Glutamatergic neuron (in vitro differentiated cells): ENCODE results near the gene TTC34. TPM values are rescaled to one million over a fixed set of nuclear protein-coding genes. Genes with fewer than 3 reads are reported as not detected.
"Not testable (repeated sequence)": the region's sequence is repeated elsewhere in the genome, so short reads cannot be mapped to it uniquely, and the experiment has no call there.

Experiments used
- DNase-seq: peaks from one replicate; pipeline ENCODE4 v3.0.0; 2022
- H3K27ac Mint-ChIP-seq: one replicate; pipeline ENCODE4 v1.8.0; 2020; ENCODE audit warnings: mild to moderate bottlenecking, mixed read lengths, inconsistent platforms; ENCODE audit not compliant: unreplicated experiment
- H3K27me3 Mint-ChIP-seq: one replicate; pipeline ENCODE4 v1.8.0; 2020; ENCODE audit warnings: mild to moderate bottlenecking, moderate library complexity, mixed read lengths, inconsistent platforms; ENCODE audit not compliant: unreplicated experiment
- H3K36me3 Mint-ChIP-seq: one replicate; pipeline ENCODE4 v1.8.0; 2020; ENCODE audit warnings: mild to moderate bottlenecking, mixed read lengths, inconsistent platforms; ENCODE audit not compliant: unreplicated experiment
- H3K4me1 Mint-ChIP-seq: one replicate; pipeline ENCODE4 v1.8.0; 2020; ENCODE audit warnings: mild to moderate bottlenecking, low read depth, mixed read lengths, inconsistent platforms; ENCODE audit not compliant: unreplicated experiment
- H3K4me3 Mint-ChIP-seq: one replicate; pipeline ENCODE4 v1.8.0; 2020; ENCODE audit warnings: mild to moderate bottlenecking, mixed read lengths, inconsistent platforms; ENCODE audit not compliant: unreplicated experiment
- H3K9me3 Mint-ChIP-seq: one replicate; pipeline ENCODE4 v1.8.0; 2020; ENCODE audit warnings: mild to moderate bottlenecking, moderate library complexity, mixed read lengths, inconsistent platforms; ENCODE audit not compliant: unreplicated experiment
- total RNA-seq: library from RNA; stranded (reverse); fragmentation: NEBNext Ultra II Directional; extraction: Animal tissue kit (Norgen Biotek cat#: 25700); gene quantifications from one replicate; pipeline ENCODE4 v1.2.1, GENCODE V29; 2021; ENCODE audit not compliant: unreplicated experiment

Gene TTC34
- total RNA-seq, 1 donor from 2014 or later: 0.74 TPM

DNA sequence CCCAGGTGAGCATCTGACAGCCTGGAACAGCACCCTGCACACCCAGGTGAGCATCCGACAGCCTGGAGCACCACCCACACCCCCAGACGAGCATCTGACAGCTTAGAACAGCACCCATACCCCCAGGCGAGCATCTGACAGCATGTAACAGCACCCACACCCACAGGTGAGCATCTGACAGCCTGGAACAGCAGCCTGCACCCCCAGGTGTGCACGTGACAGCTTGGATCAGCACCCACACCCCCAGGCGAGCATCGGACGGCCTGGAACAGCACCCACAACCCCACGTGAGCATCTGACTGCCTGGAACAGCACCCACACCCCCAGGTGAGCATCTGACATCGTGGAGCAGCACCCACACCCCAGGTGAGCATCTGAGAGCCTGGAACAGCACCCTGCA, 116.6 kb downstream of the TTC34 start:
- H3K4me3 Mint-ChIP-seq, H3K27ac Mint-ChIP-seq, H3K4me1 Mint-ChIP-seq, H3K36me3 Mint-ChIP-seq, DNase-seq: not testable (repeated sequence)
- Mint-ChIP-seq H3K9me3 (peaks cover 16% of the 10 kb centered on the region), H3K27me3 (peaks cover 14% of the 10 kb centered on the region)

DNA sequence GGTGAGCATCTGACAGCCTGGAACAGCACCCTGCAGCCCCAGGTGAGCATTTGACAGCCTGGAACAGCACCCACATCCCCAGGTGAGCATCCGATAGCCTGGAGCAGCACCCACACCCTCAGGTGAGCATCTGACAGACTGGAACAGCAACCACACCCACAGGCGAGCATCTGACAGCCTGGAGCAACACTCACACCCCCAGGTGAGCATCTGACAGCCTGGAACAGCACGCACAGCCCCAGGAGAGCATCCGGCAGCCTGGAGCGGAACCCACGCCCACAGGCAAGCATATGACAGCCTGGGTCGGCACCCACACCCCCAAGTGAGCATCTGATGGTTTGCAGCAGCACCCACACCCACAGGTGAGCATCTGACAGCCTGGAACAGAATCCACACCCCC, 117.5 kb downstream of the TTC34 start:
- not testable (repeated sequence) for H3K36me3 Mint-ChIP-seq, DNase-seq, H3K4me1 Mint-ChIP-seq, H3K4me3 Mint-ChIP-seq
- Mint-ChIP-seq H3K9me3 (peaks cover 16% of the 10 kb centered on the region), H3K27ac (peak overlapping the region; percentile 59), H3K27me3 (peaks cover 14% of the 10 kb centered on the region)

DNA sequence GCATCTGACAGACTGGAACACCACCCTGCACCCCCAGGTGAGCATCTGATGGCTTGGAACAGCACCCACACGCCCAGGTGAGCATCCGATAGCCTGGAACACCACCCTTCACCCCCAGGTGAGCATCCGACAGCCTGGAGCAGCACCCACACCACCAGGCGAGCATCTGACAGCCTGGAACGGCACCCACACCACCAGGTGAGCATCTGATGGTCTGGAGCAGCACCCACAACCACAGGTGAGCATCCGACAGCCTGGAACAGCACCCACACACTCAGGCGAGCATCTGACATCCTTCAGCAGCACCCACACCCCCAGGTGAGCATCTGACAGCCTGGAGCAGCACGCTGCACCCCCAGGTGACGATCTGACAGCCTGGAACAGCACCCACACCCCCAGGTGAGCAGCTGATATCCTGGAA, 118.2 kb downstream of the TTC34 start:
- Mint-ChIP-seq H3K27me3 (peaks cover 14% of the 10 kb centered on the region), H3K9me3 (peaks cover 16% of the 10 kb centered on the region)
- not testable (repeated sequence) for H3K4me3 Mint-ChIP-seq, H3K36me3 Mint-ChIP-seq, H3K27ac Mint-ChIP-seq, DNase-seq, H3K4me1 Mint-ChIP-seq

DNA sequence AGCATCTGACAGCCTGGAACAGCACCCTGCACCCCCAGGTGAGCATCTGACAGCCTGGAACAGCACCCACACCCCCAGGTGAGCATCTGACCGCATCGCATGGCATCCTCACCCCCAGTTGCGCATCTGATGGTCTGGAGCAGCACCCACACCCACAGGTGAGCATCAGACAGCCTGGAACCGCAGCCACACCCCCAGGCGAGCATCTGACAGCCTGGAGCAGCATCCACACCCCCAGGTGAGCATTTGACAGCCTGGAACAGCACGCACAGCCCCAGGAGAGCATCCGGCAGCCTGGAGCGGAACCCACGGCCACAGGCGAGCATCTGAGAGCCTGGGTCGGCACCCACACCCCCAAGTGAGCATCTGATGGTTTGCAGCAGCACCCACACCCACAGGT, 118.6 kb downstream of the TTC34 start:
- not testable (repeated sequence) for H3K4me1 Mint-ChIP-seq, H3K36me3 Mint-ChIP-seq, H3K27ac Mint-ChIP-seq, H3K4me3 Mint-ChIP-seq, H3K27me3 Mint-ChIP-seq, DNase-seq
- peaks cover 12% of the 10 kb centered on the region for H3K9me3 Mint-ChIP-seq

DNA sequence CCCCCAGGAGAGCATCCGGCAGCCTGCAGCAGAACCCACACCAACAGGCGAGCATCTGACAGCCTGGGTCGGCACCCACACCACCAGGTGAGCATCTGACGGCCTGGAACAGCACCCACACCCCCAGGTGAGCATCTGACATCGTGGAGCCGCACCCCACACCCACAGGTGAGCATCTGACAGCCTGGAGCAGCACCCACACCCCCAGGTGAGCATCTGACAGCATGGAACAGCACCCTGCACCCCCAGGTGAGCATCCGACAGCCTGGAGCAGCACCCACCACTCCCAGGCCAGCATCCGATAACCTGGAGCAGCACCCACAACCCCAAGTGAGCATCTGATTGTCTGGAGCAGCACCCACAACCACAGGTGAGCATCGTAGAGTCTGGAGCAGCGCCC, 124.8 kb downstream of the TTC34 start:
- H3K36me3 Mint-ChIP-seq, H3K4me1 Mint-ChIP-seq, DNase-seq, H3K27ac Mint-ChIP-seq, H3K4me3 Mint-ChIP-seq, H3K27me3 Mint-ChIP-seq, H3K9me3 Mint-ChIP-seq: not testable (repeated sequence)

DNA sequence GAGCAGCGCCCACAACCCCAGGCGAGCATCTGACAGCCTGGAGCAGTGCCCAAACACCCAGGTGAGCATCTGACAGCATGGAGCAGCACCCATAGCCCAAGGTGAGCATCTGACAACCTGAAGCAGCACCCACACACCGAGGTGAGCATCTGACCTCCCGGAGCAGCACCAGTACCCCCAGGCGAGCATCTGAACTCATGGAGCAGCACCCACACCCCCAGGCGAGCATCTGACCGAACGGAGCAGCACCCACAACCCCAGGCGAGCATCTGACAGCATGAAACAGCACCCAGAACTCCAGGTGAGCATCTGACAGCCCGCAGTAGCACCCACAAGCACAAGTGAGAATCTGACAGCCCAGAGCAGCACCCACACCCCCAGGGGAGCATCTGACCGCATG, 129.8 kb downstream of the TTC34 start:
- not testable (repeated sequence) for H3K27me3 Mint-ChIP-seq, H3K36me3 Mint-ChIP-seq, H3K4me1 Mint-ChIP-seq, H3K9me3 Mint-ChIP-seq, H3K27ac Mint-ChIP-seq, H3K4me3 Mint-ChIP-seq
- peak; percentile 18 for DNase-seq

DNA sequence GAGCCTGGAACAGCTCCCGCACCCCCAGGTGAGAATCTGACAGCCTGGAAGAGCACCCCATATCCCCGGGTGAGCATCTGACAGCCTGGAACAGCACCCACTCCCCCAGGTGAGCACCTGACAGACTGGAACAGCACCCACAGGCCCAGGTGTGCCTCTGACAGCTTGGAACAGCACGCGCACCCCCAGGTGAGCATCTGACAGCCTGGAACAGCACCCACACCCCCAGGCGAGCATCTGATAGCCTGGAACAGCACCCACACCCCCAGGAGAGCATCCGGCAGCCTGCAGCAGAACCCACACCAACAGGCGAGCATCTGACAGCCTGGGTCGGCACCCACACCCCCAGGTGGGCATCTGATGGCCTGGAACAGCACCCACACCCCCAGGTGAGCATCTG, 141.7 kb downstream of the TTC34 start:
- H3K4me3 Mint-ChIP-seq, H3K27me3 Mint-ChIP-seq, H3K27ac Mint-ChIP-seq, H3K4me1 Mint-ChIP-seq: not testable (repeated sequence)
- Mint-ChIP-seq H3K9me3 (peaks cover 11% of the 10 kb centered on the region), H3K36me3 (peaks cover 10% of the 10 kb centered on the region)
- DNase-seq: peak; percentile 10

DNA sequence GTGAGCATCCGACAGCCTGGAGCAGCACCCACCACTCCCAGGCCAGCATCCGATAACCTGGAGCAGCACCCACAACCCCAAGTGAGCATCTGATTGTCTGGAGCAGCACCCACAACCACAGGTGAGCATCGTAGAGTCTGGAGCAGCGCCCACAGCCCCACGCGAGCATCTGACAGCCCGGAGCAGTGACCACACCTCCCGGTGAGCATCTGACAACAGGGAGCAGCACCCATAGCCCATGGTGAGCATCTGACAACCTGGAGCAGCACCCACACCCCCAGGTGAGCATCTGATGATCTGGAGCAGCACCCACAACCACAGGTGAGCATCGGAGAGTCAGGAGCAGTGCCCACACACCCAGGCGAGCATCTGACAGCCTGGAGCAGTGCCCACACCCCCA, 143.6 kb downstream of the TTC34 start:
- not testable (repeated sequence) for H3K27ac Mint-ChIP-seq, H3K4me1 Mint-ChIP-seq, H3K4me3 Mint-ChIP-seq
- peak; percentile 14 for DNase-seq
- Mint-ChIP-seq H3K27me3 (peaks cover 27% of the 10 kb centered on the region), H3K9me3 (peaks cover 30% of the 10 kb centered on the region), H3K36me3 (peaks cover 29% of the 10 kb centered on the region)

DNA sequence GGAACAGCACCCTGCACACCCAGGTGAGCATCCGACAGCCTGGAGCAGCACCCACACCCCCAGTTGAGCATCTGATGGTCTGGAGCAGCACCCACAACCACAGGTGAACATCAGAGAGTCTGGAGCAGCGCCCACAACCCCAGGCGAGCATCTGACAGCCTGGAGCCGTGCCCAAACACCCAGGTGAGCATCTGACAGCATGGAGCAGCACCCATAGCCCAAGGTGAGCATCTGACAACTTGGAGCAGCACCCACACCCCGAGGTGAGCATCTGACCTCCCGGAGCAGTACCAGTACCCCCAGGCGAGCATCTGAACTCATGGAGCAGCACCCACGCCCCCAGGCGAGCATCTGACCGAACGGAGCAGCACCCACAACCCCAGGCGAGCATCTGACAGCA, 144.4 kb downstream of the TTC34 start:
- H3K4me1 Mint-ChIP-seq, H3K27ac Mint-ChIP-seq, H3K4me3 Mint-ChIP-seq, DNase-seq: not testable (repeated sequence)
- H3K9me3 Mint-ChIP-seq: peaks cover 38% of the 10 kb centered on the region
- peaks cover 34% of the 10 kb centered on the region for H3K27me3 Mint-ChIP-seq
- H3K36me3 Mint-ChIP-seq: peaks cover 37% of the 10 kb centered on the region

DNA sequence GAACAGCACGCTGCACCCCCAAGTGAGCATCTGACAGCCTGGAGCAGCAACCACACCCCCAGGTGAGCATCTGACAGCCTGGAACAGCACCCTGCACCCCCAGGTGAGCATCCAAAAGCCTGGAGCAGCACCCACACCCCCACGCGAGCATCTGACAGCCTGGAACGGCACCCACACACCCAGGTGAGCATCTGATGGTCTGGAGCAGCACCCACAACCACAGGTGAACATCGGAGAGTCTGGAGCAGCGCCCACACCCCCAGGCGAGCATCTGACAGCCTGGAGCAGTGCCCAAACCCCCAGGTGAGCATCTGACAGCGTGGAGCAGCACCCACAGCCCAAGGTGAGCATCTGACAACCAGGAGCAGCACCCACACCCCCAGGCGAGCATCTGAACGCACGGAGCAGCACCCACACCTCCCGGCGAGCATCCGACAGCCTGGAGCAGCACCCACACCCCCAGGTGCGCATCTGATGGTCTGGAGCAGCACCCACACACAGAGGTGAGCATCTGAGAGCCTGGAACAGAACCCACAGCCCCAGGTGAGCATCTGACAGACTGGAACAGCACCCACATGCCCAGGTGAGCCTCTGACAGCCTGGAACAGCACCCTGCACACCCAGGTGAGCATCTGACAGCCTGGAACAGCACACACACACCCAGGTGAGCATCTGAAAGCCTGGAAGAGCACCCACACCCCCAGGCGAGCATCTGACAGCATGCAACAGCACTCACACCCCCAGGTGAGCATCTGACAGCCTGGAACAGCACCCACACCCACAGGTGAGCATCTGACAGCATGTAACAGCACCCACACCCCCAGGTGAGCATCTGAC, 145.7 kb downstream of the TTC34 start:
- H3K4me1 Mint-ChIP-seq: not testable (repeated sequence)
- H3K9me3 Mint-ChIP-seq: peaks cover 42% of the 10 kb centered on the region

DNA sequence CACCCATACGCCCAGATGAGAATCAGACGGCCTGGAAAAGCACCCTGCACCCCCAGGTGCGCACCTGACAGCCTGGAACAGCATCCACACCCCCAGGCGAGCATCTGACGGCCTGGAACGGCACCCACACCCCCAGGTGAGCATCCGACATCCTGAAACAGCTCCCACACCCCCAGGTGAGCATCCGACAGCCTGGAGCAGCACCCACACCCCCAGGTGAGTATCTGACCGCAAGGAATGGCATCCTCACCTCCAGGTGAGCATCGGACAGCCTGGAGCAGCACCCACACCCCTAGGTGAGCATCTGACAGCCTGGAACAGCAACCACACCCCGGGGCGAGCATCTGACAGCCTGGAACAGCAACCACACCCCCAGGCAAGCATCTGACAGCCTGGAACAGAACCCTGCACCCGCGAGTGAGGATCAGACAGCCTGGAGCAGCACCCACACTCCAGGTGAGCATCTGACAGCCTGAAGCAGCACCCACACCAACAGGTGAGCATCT, 147.0 kb downstream of the TTC34 start:
- peaks cover 42% of the 10 kb centered on the region for H3K9me3 Mint-ChIP-seq
- peak overlapping the region; percentile 57 for H3K27ac Mint-ChIP-seq
- H3K4me1 Mint-ChIP-seq: not testable (repeated sequence)
- DNase-seq: peak; percentile 39
- peaks cover 40% of the 10 kb centered on the region for H3K36me3 Mint-ChIP-seq
- H3K4me3 Mint-ChIP-seq: peak overlapping the region; percentile 63
- peaks cover 38% of the 10 kb centered on the region for H3K27me3 Mint-ChIP-seq

More for the DNA sequence above, 145.7 kb downstream of the TTC34 start:
- Mint-ChIP-seq H3K27me3 (peaks cover 38% of the 10 kb centered on the region), H3K27ac (peak overlapping the region; percentile 64), H3K4me3 (peak overlapping the region; percentile 30), H3K36me3 (peaks cover 40% of the 10 kb centered on the region)
- peak; percentile 25 for DNase-seq

DNA sequence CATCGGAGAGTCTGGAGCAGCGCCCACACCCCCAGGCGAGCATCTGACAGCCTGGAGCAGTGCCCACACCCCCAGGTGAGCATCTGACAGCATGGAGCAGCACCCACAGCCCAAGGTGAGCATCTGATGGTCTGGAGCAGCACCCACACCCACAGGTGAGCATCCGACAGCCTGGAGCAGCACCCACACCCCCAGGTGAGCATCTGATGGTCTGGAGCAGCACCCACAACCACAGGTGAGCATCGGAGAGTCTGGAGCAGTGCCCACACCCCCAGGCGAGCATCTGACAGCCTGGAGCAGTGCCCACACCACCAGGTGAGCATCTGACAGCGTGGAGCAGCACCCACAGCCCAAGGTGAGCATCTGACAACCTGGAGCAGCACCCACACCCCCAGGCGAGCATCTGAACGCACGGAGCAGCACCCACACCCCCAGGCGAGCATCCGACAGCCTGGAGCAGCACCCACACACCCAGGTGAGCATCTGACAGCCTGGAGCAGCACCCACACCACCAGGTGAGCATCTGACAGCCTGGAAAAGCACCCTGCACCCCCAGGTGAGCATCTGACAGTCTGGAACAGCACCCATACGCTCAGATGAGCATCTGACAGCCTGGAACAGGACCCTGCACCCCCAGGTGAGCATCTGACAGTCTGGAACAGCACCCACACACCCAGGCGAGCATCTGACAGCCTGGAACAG, 147.6 kb downstream of the TTC34 start:
- H3K9me3 Mint-ChIP-seq: peaks cover 42% of the 10 kb centered on the region

More for the DNA sequence above, 147.6 kb downstream of the TTC34 start:
- peak; percentile 55 for DNase-seq
- Mint-ChIP-seq H3K4me3 (peak overlapping the region; percentile 26), H3K27ac (peak overlapping the region; percentile 57), H3K36me3 (peaks cover 40% of the 10 kb centered on the region), H3K27me3 (peaks cover 38% of the 10 kb centered on the region)
- H3K4me1 Mint-ChIP-seq: not testable (repeated sequence)
